ENCODE measurements around the gene SLC22A23. TPM values are rescaled to one million over a fixed set of nuclear protein-coding genes. Genes with fewer than 3 reads are reported as not detected.
A peak's percentile ranks its signal among the peaks of the same experiment; 100 is the strongest.

SLC22A23 gene
- total RNA-seq, 1 donor from 2014 or later, result 102 TPM

DNA sequence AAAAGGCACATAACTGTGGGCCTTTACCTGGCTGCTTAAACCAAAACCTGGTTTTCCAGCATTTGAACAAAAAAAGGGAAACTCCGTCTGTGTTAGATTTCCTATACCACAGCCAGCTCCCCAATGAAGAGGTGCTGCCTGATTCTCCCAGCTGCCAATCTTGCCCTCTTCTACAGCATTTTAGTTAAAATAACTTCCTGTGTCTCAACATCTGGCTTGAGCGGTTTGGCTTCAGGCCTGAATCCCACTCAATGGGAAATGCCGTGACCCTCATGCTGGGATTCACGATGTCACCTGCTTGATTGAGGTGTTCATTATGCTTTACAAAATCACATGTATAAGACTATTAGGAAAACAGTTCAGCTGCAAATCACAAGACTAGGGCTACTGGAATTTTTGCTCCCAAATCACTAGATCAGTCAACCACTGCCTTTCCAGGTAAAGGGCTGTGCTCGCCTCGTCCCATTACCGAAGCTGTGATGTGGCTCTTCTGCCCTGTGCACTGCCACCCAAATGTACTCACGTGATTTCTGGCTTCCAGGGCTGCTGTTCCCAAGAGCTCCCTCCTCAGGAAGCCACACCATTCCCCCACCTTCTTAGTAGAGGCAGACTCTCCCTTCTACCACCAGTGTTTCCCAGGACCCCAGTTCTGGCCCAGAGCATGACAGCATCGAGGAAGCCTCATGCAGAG, 103.5 kb downstream of the SLC22A23 start:
- peak overlapping the region; percentile 43 for H3K4me3 Mint-ChIP-seq (ENCODE audit: unreplicated experiment)
- TF ChIP-seq, protein P1, sequence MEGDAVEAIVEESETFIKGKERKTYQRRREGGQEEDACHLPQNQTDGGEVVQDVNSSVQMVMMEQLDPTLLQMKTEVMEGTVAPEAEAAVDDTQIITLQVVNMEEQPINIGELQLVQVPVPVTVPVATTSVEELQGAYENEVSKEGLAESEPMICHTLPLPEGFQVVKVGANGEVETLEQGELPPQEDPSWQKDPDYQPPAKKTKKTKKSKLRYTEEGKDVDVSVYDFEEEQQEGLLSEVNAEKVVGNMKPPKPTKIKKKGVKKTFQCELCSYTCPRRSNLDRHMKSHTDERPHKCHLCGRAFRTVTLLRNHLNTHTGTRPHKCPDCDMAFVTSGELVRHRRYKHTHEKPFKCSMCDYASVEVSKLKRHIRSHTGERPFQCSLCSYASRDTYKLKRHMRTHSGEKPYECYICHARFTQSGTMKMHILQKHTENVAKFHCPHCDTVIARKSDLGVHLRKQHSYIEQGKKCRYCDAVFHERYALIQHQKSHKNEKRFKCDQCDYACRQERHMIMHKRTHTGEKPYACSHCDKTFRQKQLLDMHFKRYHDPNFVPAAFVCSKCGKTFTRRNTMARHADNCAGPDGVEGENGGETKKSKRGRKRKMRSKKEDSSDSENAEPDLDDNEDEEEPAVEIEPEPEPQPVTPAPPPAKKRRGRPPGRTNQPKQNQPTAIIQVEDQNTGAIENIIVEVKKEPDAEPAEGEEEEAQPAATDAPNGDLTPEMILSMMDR (IDR thresholded peaks at IDR 0.05; ENCODE audit: partially characterized antibody, unreplicated experiment), result no peak
- H3K4me1 Mint-ChIP-seq (ENCODE audit: low read depth, unreplicated experiment), result peaks cover 88% of the 10 kb centered on the region
- no peaks in the 10 kb centered on the region for H3K36me3 Mint-ChIP-seq (ENCODE audit: unreplicated experiment)
- no peak for DNase-seq
- H3K27ac Mint-ChIP-seq (ENCODE audit: unreplicated experiment), result peak overlapping the region; percentile 97
- peaks cover 17% of the 10 kb centered on the region for H3K27me3 Mint-ChIP-seq (ENCODE audit: unreplicated experiment)
- peaks cover 8% of the 10 kb centered on the region for H3K9me3 Mint-ChIP-seq (ENCODE audit: unreplicated experiment)

DNA sequence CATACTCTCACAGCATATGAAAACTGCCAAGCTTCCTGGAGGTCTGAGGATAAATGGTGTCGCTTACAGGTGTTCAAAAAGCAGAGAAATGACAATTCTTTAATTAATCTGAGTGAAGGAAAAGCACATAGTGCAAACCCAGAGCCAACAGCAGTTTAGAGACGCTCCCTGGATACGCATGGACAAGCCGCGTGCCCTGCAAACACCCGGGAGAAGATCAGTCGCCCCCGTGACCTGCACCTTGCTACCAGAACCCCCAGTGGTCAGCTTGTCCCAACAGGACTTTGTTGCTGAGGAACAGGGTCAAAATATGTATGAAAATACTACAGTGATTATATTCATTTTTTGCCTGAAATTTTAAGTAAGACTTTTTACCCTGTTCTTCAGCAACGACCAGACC, 104.2 kb downstream of the SLC22A23 start:
- peaks cover 19% of the 10 kb centered on the region for H3K27me3 Mint-ChIP-seq (ENCODE audit: unreplicated experiment)
- peak overlapping the region; percentile 51 for H3K4me3 Mint-ChIP-seq (ENCODE audit: unreplicated experiment)
- TF ChIP-seq, protein P1 (IDR thresholded peaks at IDR 0.05; ENCODE audit: partially characterized antibody, unreplicated experiment), result no peak
- no peak for DNase-seq
- no peaks in the 10 kb centered on the region for H3K36me3 Mint-ChIP-seq (ENCODE audit: unreplicated experiment)
- peaks cover 88% of the 10 kb centered on the region for H3K4me1 Mint-ChIP-seq (ENCODE audit: low read depth, unreplicated experiment)
- H3K27ac Mint-ChIP-seq (ENCODE audit: unreplicated experiment), result peak overlapping the region; percentile 83
- peaks cover 11% of the 10 kb centered on the region for H3K9me3 Mint-ChIP-seq (ENCODE audit: unreplicated experiment)

DNA sequence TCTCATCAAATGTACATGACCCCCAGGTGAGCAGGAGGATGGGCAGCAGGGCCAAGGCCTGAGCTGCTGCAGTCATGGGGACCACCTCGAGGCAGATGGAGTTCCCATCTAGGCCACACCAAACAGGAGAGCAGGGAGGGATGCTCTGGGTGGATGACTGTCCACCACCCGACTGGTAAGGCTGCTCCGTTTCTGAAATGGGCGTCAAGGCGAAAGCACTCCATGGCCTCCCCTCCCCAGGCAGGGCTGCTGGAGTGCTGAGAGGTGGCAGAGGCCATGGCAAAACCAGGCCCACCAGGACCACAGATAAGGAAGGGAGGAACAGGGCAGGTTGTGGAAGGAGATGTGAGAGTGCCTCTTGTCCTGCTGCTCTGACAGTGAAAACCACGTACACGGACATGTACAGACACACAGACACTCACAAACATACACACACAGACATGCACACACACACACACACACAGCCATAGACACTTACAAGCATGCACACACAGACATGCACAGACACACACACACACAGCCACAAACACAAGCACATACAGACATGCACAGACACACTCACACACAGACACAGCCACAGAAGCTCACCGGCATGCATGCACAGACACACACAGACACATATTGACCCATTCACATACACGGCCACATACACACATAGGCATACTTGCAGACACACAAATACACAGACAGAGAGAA, 104.9 kb downstream of the SLC22A23 start:
- peak overlapping the region; percentile 71 for H3K4me3 Mint-ChIP-seq (ENCODE audit: unreplicated experiment)
- DNase-seq, result no peak
- H3K4me1 Mint-ChIP-seq (ENCODE audit: low read depth, unreplicated experiment), result peaks cover 88% of the 10 kb centered on the region
- no peaks in the 10 kb centered on the region for H3K36me3 Mint-ChIP-seq (ENCODE audit: unreplicated experiment)
- H3K9me3 Mint-ChIP-seq (ENCODE audit: unreplicated experiment), result peaks cover 14% of the 10 kb centered on the region
- peak overlapping the region; percentile 83 for H3K27ac Mint-ChIP-seq (ENCODE audit: unreplicated experiment)
- peaks cover 17% of the 10 kb centered on the region for H3K27me3 Mint-ChIP-seq (ENCODE audit: unreplicated experiment)
- TF ChIP-seq, protein P1 (IDR thresholded peaks at IDR 0.05; ENCODE audit: partially characterized antibody, unreplicated experiment), result no peak

DNA sequence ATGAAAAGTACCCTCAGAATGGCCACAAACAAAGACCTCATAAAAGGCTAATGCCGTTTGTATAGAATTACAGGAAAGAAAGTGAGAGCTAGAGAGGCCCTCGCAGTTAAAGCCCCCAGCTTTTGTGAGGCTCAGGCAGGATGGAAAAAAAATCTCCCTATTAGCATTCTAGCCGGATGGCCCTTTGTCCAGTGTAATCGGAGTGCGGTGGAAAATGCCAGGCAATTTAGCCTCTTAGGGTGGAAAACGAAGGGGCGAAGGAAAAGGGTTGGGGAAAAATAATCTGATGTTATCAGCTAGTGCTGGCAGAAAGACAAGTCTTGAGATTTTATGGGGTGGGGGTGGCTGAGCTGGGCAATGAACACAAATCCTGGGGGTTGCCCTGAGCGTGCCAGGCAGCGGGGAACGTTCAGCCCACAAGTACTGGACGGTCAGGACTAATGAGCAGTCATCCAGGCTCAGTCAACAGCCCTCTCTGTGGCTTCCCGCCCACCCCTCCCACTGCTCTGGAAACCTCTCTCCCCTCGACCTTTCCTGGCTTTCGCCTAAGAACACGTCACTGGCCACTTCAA, 105.7 kb downstream of the SLC22A23 start:
- no peak for DNase-seq
- Mint-ChIP-seq H3K9me3 (ENCODE audit: unreplicated experiment) (peaks cover 16% of the 10 kb centered on the region), H3K36me3 (ENCODE audit: unreplicated experiment) (no peaks in the 10 kb centered on the region), H3K4me1 (ENCODE audit: low read depth, unreplicated experiment) (peaks cover 89% of the 10 kb centered on the region), H3K27ac (ENCODE audit: unreplicated experiment) (peak overlapping the region; percentile 83), H3K27me3 (ENCODE audit: unreplicated experiment) (peaks cover 14% of the 10 kb centered on the region), H3K4me3 (ENCODE audit: unreplicated experiment) (peak overlapping the region; percentile 71)
- TF ChIP-seq, protein P1 (IDR thresholded peaks at IDR 0.05; ENCODE audit: partially characterized antibody, unreplicated experiment), result no peak

Data from glutamatergic neuron (in vitro differentiated cells).